GM18868 (cell line): ENCODE results near the gene LYPD6B.

Source experiments
- ATAC-seq: cut with Tn5 transposase; IDR thresholded peaks from one replicate; pipeline ENCODE4 v1.9.1; 2021; ENCODE audit warnings: mild to moderate bottlenecking, moderate library complexity; ENCODE audit not compliant: unreplicated experiment

LYPD6B gene

DNA sequence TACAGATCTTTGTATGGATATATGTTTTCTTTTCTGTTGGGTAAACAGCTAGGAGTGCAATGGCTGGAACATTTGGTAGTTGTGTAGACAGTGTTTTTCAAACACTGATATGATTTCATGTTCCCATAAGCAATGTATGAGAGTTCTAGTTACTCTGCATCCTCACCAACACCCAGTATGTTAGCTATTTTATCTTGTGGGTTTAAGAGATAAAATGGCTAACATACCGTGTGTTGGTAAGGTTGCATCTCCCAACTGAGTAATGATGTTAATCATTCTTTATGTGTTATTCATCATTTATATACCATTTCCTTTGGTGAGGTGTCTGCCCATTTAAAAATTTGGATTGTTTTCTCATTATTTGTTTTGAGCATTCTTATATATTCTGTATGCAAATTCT lies 65.7 kb downstream of the LYPD6B start:
- no peak for ATAC-seq

GRCh38 chr2:149112068-149112467 lies 73.6 kb downstream of the LYPD6B start:
- ATAC-seq: no peak

- ATAC-seq: no peak
Observed at GRCh38 chr2:149112713-149113112, 74.2 kb downstream of the LYPD6B start.

GRCh38 chr2:149115781-149116180 lies 77.3 kb downstream of the LYPD6B start:
- no peak for ATAC-seq

DNA sequence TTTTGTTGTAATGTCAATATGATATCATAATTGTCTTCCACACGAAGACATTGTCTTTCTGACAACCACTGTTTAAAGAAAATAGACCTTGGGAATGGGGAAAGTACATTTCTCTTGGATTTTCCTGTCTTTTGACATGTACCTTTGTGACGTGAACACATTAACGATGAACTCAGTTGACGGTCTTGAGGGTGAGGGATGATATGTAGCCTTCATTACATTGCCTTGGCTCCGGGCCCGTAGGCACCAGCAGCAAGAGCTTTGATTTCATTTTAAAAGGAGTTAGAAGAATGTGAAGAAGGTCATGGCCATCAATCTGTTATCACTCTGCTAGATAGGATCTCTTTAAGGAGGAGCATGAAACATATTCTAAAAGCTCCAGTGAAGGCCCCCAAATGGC lies 80.9 kb downstream of the LYPD6B start:
- ATAC-seq: no peak

- ATAC-seq: no peak
Observed at GRCh38 chr2:149122516-149122915, 84.0 kb downstream of the LYPD6B start.

- ATAC-seq: no peak
Observed at GRCh38 chr2:149125031-149125725, 86.7 kb downstream of the LYPD6B start.

GRCh38 chr2:149129433-149129832 lies 90.9 kb downstream of the LYPD6B start:
- ATAC-seq: peak; percentile 66

DNA sequence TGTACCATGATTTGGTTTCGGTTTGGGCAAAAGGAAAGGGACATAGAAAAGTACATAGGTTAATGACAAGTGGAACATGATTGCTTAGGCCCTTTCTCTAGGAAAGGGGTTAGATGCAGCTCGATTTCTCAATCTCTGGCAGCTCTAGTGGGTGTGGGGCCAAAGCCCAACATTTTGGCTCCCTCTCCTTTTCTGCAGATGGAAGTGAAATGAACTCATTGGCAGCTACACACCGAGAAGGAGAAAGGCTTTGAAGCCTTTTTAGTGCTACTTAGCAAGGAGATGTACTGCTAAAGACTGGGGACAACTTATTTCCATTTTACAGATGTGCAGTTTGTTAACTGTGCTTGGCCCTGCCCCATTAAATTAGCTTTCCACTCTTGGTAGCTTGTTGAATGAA lies 93.8 kb downstream of the LYPD6B start:
- ATAC-seq: no peak

GRCh38 chr2:149132901-149133300 lies 94.4 kb downstream of the LYPD6B start:
- peak; percentile 35 for ATAC-seq

GRCh38 chr2:149134335-149134923 lies 95.9 kb downstream of the LYPD6B start:
- ATAC-seq: no peak

- no peak for ATAC-seq
Observed at GRCh38 chr2:149136111-149136510, 97.6 kb downstream of the LYPD6B start.

- ATAC-seq: no peak
Observed at GRCh38 chr2:149141046-149141445, 102.5 kb downstream of the LYPD6B start.

DNA sequence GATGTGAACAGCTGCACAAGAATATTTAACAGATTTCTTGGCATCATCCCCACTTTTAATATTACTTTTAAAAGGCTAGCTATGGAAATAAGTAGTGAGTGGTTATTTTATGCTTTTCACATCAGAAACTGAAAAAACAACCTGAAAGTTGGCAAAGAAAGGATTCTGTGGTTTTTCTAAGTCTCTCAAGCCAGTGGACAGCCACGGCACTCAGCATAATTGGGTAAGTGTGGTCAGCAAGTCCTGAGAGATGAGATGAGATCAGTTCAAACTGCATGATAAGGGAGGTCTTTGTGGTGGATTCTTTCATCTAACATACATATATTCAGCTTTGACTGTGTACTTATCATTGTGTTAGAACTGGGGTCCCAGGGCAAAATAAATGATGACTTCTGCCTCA lies 105.2 kb downstream of the LYPD6B start:
- peak; percentile 36 for ATAC-seq

DNA sequence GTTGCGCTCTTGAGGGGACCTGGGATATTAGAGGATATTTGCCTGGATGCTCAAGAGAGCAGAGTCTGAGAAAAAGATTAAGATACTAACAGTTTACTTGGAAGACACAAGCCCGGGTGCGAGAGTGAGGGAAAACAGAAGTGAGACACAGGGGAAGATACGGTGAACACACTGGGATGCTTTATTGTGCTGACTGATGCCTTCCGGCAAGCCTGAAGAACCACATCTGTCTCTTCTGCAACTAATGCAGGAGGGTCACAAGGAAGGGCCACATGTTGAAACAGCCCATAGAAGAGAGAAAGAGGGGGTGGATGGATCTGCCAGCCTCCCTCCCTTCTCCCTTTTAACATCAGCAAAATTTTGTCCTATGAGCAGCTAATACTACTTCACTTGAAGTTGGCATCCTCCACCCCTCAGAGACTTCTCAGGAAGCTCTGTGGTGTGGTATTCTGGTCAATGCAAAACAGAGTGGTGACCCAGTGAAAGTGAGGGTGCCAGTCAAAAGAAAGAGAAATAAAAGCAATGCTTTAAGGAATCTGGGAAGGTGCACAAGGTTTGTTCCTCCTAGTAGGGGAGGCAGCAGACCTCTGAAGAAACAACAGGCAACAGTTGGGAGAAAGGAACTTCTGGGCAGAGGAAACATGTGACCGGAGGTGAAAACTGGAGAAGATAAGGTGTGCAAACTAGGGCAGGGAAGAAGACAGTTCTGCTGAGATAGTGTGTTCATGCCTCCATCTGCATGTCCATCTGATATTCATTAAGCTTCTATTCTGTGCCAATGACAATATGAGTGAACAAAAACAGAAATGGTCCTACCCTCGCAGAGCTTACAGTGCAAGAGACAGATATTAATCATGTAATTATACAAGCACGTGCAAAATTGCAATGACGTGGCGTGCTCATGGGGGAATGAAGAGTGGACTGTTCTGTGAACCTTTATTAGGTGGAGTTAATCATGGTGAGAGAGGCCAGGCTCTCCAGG lies 107.1 kb downstream of the LYPD6B start:
- peak; percentile 62 for ATAC-seq

- no peak for ATAC-seq
Observed at GRCh38 chr2:149146876-149147275, 108.4 kb downstream of the LYPD6B start.

DNA sequence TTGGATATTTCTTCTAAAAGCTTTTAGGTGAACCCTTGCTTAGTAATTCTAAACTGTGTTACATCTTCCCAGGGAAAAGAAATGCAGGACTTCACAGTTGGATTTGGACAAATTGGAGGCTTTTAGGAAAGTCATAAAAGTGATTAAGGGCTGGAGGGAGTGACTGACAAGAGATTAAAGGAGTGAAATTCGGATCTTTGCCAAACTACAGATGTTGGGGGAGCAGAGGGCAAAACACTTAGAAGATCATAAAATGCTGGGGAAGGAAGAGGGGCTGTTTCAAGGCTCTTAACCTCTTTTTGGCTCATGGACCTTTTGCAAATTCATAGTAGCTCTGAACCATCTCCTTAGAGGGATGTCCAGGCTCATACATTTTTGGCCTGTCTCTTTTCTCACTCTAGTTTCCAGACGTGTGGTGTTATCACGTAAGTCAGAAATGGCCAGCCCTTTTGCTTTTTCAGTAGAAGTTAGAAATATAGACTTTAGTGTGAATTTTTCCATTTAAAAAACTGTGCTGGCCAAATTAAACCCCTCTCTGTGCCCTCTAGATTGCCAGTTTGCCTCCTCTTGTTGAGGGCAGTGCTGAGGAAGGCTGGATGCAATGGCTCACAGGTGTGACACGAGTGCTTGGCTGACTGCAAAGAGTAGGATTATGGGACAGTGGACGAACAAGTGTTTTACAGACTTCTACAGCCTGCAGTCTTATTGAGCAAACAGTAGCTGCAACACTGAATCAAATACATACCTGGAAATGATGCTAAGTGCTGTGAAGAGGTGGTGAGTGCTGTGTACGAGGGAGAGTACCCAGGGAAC lies 109.9 kb downstream of the LYPD6B start:
- no peak for ATAC-seq

DNA sequence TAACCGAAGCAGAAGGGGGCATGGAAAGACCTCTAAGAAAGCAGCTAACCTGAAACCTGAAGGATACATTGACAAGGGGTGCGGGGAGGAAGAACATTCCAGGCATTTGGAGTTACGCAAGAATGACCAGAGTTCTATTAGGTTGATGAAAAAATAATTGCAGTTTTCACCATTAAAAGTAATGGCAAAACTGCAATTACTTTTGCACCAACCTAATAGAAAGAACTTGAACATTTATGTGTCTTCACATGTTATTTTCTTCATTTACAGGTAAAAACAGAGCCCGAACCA lies 110.5 kb downstream of the LYPD6B start:
- no peak for ATAC-seq

DNA sequence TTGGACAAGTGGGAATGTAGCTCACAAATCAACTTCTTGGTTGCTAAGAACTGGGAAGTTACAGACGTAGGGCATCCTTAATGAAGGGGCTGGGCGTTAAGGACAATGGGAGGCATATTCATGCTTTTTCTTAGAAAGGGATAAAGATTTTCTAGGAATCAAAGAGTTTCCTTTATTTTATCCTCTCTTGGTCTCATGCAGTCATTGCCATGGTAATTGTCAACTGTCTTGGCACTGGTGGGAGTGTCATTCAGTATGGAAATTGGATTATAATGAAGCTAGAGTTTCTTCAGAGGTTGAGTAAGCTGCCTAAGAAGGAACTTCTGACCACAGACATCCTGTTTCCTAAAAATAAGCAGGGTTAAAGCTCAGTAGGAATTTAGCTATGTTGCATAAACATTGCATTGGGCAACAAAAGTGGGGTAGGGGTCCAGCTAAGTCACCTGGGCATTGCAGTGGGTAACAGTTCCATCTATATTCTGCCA lies 114.0 kb downstream of the LYPD6B start:
- no peak for ATAC-seq

GRCh38 chr2:149155196-149155969 lies 116.9 kb downstream of the LYPD6B start:
- ATAC-seq: no peak
